Measurements from ENCODE around the gene COX8A. TPM values are rescaled to one million over a fixed set of nuclear protein-coding genes. Genes with fewer than 3 reads are reported as not detected.

COX8A gene
- polyA plus RNA-seq, 3 donors, result 354 to 588 (median 526) TPM

DNA sequence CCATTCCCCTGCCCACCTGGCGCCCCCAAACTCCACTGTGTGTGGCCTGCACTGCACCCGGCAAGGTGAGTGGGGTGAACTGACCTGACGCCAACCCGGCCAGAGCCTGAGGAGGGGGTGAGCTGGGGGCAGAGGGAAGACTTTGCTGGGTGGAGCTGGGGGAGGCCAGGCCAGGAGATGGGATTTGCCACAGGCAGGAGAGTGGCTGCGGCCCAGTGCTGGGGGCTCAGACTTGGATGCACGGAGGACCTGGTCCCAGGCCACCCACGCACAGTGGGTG, 43.5 kb downstream of the COX8A start:
- no peaks in the 10 kb centered on the region for H3K79me2 ChIP-seq (ENCODE audit: insufficient read depth, low read length)
- no peaks in the 10 kb centered on the region for H3K9me3 ChIP-seq (replicated peaks in 1 of 2; ENCODE audit: control insufficient read depth in 1 of 2, insufficient read depth in 1 of 2, low read length in 2 of 2)
- Mint-ChIP-seq H3K27me3 (ENCODE audit: low read depth in 3 of 3) (peaks cover 0 to 9% (median 5%) of the 10 kb centered on the region in 3 donors), H3K4me3 (no peak overlapping the region), H3K27ac (no peak overlapping the region), H3K36me3 (no peaks in the 10 kb centered on the region), H3K4me1 (peaks cover 2% of the 10 kb centered on the region), H3K9me3 (no peaks in the 10 kb centered on the region)
- H2AFZ ChIP-seq (ENCODE audit: insufficient read depth, low read depth, low read length, poor library complexity, severe bottlenecking), result no peak overlapping the region
- 94% methylated on average over 6 of the region's 7 CpGs for WGBS (ENCODE audit: insufficient coverage)
- no peak overlapping the region for H3K4me2 ChIP-seq (replicated peaks; ENCODE audit: extremely low read depth, low read length, poor library complexity, severe bottlenecking)
- no peak overlapping the region for H3K27ac ChIP-seq (ENCODE audit: low read depth in 1 of 2, low read length in 2 of 2)
- H3K9ac ChIP-seq (ENCODE audit: insufficient read depth, low read length, poor library complexity, severe bottlenecking), result no peak overlapping the region
- TF ChIP-seq, protein P1, sequence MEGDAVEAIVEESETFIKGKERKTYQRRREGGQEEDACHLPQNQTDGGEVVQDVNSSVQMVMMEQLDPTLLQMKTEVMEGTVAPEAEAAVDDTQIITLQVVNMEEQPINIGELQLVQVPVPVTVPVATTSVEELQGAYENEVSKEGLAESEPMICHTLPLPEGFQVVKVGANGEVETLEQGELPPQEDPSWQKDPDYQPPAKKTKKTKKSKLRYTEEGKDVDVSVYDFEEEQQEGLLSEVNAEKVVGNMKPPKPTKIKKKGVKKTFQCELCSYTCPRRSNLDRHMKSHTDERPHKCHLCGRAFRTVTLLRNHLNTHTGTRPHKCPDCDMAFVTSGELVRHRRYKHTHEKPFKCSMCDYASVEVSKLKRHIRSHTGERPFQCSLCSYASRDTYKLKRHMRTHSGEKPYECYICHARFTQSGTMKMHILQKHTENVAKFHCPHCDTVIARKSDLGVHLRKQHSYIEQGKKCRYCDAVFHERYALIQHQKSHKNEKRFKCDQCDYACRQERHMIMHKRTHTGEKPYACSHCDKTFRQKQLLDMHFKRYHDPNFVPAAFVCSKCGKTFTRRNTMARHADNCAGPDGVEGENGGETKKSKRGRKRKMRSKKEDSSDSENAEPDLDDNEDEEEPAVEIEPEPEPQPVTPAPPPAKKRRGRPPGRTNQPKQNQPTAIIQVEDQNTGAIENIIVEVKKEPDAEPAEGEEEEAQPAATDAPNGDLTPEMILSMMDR (IDR thresholded peaks at IDR 0.05), result no peak
- no peaks in the 10 kb centered on the region for H4K20me1 ChIP-seq (ENCODE audit: insufficient read depth, low read length)
- no peak overlapping the region for H3K4me3 ChIP-seq (replicated peaks in 1 of 3; ENCODE audit: low read depth in 2 of 3, low read length in 3 of 3)
- no peaks in the 10 kb centered on the region for H3K36me3 ChIP-seq (replicated peaks in 1 of 2; ENCODE audit: control insufficient read depth in 1 of 2, insufficient read depth in 2 of 2, low read length in 2 of 2)
- H3K4me1 ChIP-seq (ENCODE audit: control insufficient read depth in 1 of 2, insufficient read depth in 2 of 2, low read length in 2 of 2), result no peaks in the 10 kb centered on the region
- intact Hi-C loops (cut with micrococcal nuclease), result no loop called here
- DNase-seq, result no peak
- H3K27me3 ChIP-seq (ENCODE audit: control insufficient read depth in 2 of 2, insufficient read depth in 2 of 2, low read length in 2 of 2), result no peaks in the 10 kb centered on the region

DNA sequence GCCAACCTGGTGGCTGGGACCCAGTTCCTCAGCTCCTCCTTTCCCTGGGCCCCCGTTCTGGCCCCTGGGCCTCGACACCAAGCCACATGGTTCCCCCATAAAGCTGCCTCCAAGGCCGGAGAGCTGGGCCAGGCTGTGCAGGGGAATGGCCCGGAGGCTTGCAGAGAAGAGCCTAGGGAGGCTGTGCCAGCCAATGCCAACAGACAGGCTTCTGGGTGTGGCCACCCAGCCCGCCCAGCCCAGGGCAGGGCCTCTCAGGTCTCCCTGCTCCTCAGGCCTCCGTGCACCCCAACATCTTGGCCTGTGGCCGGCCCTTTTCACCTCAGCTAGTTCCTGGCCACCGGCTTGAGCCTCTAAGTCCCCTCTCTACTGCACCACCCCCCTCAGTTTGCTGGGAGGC, 43.9 kb downstream of the COX8A start:
- Mint-ChIP-seq H3K4me3 (no peak overlapping the region), H3K27me3 (ENCODE audit: low read depth in 3 of 3) (peaks cover 0 to 9% (median 5%) of the 10 kb centered on the region in 3 donors), H3K36me3 (no peaks in the 10 kb centered on the region), H3K27ac (peak overlapping the region in 1 of 7 donors; percentile 25), H3K9me3 (no peaks in the 10 kb centered on the region), H3K4me1 (peaks cover 2% of the 10 kb centered on the region)
- Histone ChIP-seq H3K4me2 (replicated peaks; ENCODE audit: extremely low read depth, low read length, poor library complexity, severe bottlenecking) (no peak overlapping the region), H4K20me1 (ENCODE audit: insufficient read depth, low read length) (no peaks in the 10 kb centered on the region), H3K4me1 (ENCODE audit: control insufficient read depth in 1 of 2, insufficient read depth in 2 of 2, low read length in 2 of 2) (no peaks in the 10 kb centered on the region), H3K9me3 (replicated peaks in 1 of 2; ENCODE audit: control insufficient read depth in 1 of 2, insufficient read depth in 1 of 2, low read length in 2 of 2) (no peaks in the 10 kb centered on the region), H3K9ac (ENCODE audit: insufficient read depth, low read length, poor library complexity, severe bottlenecking) (no peak overlapping the region), H3K27me3 (ENCODE audit: control insufficient read depth in 2 of 2, insufficient read depth in 2 of 2, low read length in 2 of 2) (no peaks in the 10 kb centered on the region), H3K36me3 (replicated peaks in 1 of 2; ENCODE audit: control insufficient read depth in 1 of 2, insufficient read depth in 2 of 2, low read length in 2 of 2) (no peaks in the 10 kb centered on the region), H3K27ac (ENCODE audit: low read depth in 1 of 2, low read length in 2 of 2) (no peak overlapping the region), H2AFZ (ENCODE audit: insufficient read depth, low read depth, low read length, poor library complexity, severe bottlenecking) (no peak overlapping the region), H3K4me3 (replicated peaks in 1 of 3; ENCODE audit: low read depth in 2 of 3, low read length in 3 of 3) (no peak overlapping the region), H3K79me2 (ENCODE audit: insufficient read depth, low read length) (no peaks in the 10 kb centered on the region)
- 87% methylated on average over 8 of the region's 8 CpGs for WGBS (ENCODE audit: insufficient coverage)
- TF ChIP-seq, protein P1 (IDR thresholded peaks at IDR 0.05), result no peak
- DNase-seq, result no peak
- intact Hi-C loops (cut with micrococcal nuclease), result no loop called here
